Retinal pigment epithelial cell (primary cell): ENCODE data around the gene PLD6.
A peak's percentile ranks its signal among the peaks of the same experiment; 100 is the strongest.

Experiments
- DNase-seq: peaks from one replicate; pipeline ENCODE4 v3.0.0-alpha.2; 2010; ENCODE audit warnings: low read depth
- H3K4me3 ChIP-seq: 2 replicates; pipeline ENCODE4 v1.5.1; 2011; ENCODE audit warnings: mild to moderate bottlenecking, low read length, control low read depth, moderate library complexity
- CTCF ChIP-seq: conservative IDR thresholded peaks from 2 replicates; pipeline ENCODE4 v1.5.1; 2011; ENCODE audit warnings: low read depth, low read length, control low read depth, inconsistent platforms

PLD6 gene

GRCh38 chr17:17205368-17206123 is 587 bp downstream of the PLD6 start:
- H3K4me3 ChIP-seq: peak overlapping the region; percentile 52
- no peak for DNase-seq
- TF ChIP-seq CTCF: no peak

- TF ChIP-seq CTCF: no peak
- DNase-seq: no peak
- peak overlapping the region; percentile 52 for H3K4me3 ChIP-seq
These were observed 1.4 kb downstream of the PLD6 start for GRCh38 chr17:17204635-17205231.

GRCh38 chr17:17204041-17204591 is 2.0 kb downstream of the PLD6 start:
- no peak overlapping the region for H3K4me3 ChIP-seq
- no peak for DNase-seq
- no peak for TF ChIP-seq CTCF

- H3K4me3 ChIP-seq: no peak overlapping the region
- no peak for TF ChIP-seq CTCF
- no peak for DNase-seq
These were observed 2.9 kb downstream of the PLD6 start for GRCh38 chr17:17203173-17203730.

GRCh38 chr17:17201907-17202306 is 4.2 kb downstream of the PLD6 start:
- no peak overlapping the region for H3K4me3 ChIP-seq
- no peak for DNase-seq
- TF ChIP-seq CTCF: no peak

DNA sequence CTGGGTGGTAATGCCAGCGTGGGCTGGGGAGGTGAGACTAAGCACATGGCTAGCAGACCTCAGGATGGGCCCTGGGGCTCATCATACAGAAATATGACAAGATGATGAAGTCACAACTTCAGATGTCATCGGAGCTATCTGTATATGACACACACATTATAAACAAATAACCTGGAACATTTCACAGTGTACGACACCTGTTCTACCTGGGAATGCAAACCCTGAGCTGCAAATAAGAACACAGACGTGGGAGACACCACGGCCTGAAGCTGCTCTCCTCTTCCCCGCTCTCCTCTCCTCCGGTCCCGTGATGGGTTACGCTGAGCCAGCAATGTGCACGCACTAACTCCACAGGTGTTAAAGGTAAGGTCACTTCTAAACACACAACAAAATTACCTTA is 4.9 kb downstream of the PLD6 start:
- no peak for TF ChIP-seq CTCF
- no peak for DNase-seq
- H3K4me3 ChIP-seq: no peak overlapping the region

DNA sequence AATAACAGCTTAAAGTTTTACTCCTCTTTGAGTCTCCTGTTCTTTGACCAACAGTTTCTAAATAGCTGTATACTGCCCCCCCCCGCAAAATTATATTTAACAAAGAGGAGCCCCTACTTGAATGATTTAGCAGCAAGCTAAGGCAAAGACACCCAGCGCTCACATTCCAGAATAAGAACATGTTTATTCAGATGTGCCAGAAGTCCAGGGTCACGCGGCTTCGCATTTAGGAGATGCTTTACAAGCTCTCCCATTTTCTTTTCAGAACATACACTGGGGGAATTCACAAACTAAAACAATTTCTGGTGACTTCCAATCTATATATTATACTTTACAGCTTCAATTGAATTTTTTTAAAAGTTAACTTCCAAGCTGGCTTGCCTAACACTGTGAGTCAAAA is 5.3 kb downstream of the PLD6 start:
- H3K4me3 ChIP-seq: no peak overlapping the region
- no peak for TF ChIP-seq CTCF
- no peak for DNase-seq
